Stimulated activated naive CD8-positive, alpha-beta T cell treated with anti-CD3 and anti-CD28 coated beads, Interleukin-15, Interleukin-2, amounts not matched to agents 100 ng/mL and 50 ng/mL, for 24 hours (primary cell): ENCODE results near the gene GPR107.

Experiments
- H3K27ac Mint-ChIP-seq: one replicate; pipeline ENCODE4 v1.8.0; 2021; ENCODE audit warnings: mild to moderate bottlenecking, mixed read lengths
- H3K27me3 Mint-ChIP-seq: one replicate; pipeline ENCODE4 v1.8.0; 2021; ENCODE audit warnings: mixed read lengths
- H3K36me3 Mint-ChIP-seq: one replicate; pipeline ENCODE4 v1.8.0; 2021; ENCODE audit warnings: low read depth, mixed read lengths
- H3K4me1 Mint-ChIP-seq: one replicate; pipeline ENCODE4 v1.8.0; 2021; ENCODE audit warnings: low read depth, mixed read lengths
- H3K4me3 Mint-ChIP-seq: one replicate; pipeline ENCODE4 v1.8.0; 2021; ENCODE audit warnings: mild to moderate bottlenecking, mixed read lengths
- H3K9me3 Mint-ChIP-seq: one replicate; pipeline ENCODE4 v1.8.0; 2021; ENCODE audit warnings: mixed read lengths

Gene GPR107

DNA sequence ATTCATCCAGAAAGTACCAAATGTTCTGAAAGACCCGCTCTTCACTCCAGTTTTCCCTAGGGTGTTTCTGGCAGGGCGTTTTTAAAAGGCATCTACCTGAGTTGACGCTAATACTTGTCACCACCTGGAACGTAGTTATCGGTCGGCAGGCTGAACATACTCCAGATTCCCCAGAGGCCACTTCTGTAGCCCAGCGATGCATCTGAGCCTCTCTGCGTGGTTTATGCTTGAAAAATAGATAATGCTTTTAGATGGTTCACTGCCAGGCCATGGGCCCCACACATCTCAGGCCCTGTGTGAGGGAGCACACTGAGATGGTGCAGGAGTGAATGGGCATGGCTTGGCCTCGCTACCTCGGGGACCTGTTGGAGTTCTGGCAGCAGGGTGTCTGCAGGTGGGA is 85.5 kb downstream of the GPR107 start:
- Mint-ChIP-seq H3K9me3 (no peaks in the 10 kb centered on the region), H3K36me3 (peaks cover 31% of the 10 kb centered on the region), H3K4me1 (peaks cover 86% of the 10 kb centered on the region), H3K4me3 (no peak overlapping the region), H3K27ac (peak overlapping the region; percentile 81), H3K27me3 (peaks cover 5% of the 10 kb centered on the region)

GRCh38 chr9:130140706-130141105 is 87.0 kb downstream of the GPR107 start:
- Mint-ChIP-seq H3K27ac (peak overlapping the region; percentile 81), H3K4me3 (peak overlapping the region; percentile 57), H3K4me1 (peaks cover 90% of the 10 kb centered on the region), H3K36me3 (peaks cover 16% of the 10 kb centered on the region), H3K9me3 (no peaks in the 10 kb centered on the region), H3K27me3 (peaks cover 16% of the 10 kb centered on the region)

DNA sequence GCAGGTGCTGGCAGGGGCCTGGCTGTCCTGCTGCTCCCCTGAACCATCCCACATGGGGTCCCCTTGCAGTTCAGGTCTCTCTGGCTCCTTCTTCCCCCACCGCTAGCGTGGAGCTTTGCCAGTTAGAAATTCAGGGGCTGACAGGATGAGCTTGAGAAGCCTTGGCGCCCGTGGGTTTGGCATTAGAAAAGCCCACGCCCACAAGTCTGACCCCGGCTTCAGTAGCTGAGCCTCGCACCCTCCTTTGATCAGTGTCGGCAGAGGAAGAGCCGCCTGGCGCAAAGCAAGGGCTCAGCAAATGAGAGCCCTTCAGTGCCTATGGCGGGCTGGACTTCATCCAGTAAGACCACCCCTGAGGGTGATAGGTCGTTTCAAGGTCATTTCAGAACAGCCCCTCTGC is 88.3 kb downstream of the GPR107 start:
- Mint-ChIP-seq H3K4me3 (no peak overlapping the region), H3K9me3 (no peaks in the 10 kb centered on the region), H3K4me1 (peaks cover 79% of the 10 kb centered on the region), H3K27ac (no peak overlapping the region), H3K27me3 (peaks cover 26% of the 10 kb centered on the region), H3K36me3 (peaks cover 3% of the 10 kb centered on the region)

DNA sequence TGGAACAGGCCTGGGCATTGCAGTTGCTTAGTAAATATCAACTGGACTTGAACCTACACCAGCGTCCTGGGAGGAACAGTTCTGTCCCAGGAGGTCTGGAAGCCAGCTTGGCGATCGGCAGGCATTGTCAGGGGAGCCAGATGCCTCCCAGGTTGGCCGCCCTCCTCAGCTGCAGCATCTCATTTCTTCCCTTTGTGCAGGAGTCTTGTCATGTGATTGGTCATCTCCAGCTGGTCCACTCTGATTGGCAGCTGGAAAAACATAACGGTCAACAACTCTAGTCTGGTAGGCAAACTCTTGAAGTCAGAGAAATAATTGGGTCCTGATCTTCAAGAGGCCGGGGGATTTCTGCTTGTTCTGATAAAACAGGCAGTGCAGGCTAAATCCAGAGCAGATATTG is 88.9 kb downstream of the GPR107 start:
- H3K4me1 Mint-ChIP-seq, result peaks cover 80% of the 10 kb centered on the region
- H3K27me3 Mint-ChIP-seq, result peaks cover 28% of the 10 kb centered on the region
- no peaks in the 10 kb centered on the region for H3K9me3 Mint-ChIP-seq
- no peak overlapping the region for H3K27ac Mint-ChIP-seq
- no peaks in the 10 kb centered on the region for H3K36me3 Mint-ChIP-seq
- H3K4me3 Mint-ChIP-seq, result no peak overlapping the region

- no peaks in the 10 kb centered on the region for H3K36me3 Mint-ChIP-seq
- H3K27ac Mint-ChIP-seq, result peak overlapping the region; percentile 54
- peaks cover 28% of the 10 kb centered on the region for H3K27me3 Mint-ChIP-seq
- peak overlapping the region; percentile 14 for H3K4me3 Mint-ChIP-seq
- H3K9me3 Mint-ChIP-seq, result no peaks in the 10 kb centered on the region
- peaks cover 80% of the 10 kb centered on the region for H3K4me1 Mint-ChIP-seq
Observed at GRCh38 chr9:130143279-130143893, 89.7 kb downstream of the GPR107 start.

DNA sequence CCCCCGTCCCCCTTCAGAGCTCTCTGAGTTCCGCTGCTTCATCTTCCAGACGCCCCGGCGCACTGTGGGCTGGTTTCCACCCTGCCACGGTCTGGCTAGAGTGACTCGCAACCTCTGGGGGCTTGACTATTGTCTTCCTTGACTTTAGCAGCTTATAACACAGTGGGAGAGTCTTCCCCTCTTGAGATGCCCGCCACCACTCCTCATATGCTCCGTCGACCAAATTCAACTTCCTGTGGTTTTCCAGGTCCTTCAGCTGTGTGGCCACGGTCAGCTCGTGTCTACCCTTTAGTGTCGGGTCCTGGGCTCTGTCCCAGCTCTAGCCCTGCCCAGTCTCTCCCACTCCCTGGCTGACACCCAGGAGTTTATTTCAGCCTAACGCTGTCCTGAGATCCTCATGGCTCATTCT is 90.3 kb downstream of the GPR107 start:
- Mint-ChIP-seq H3K4me1 (peaks cover 74% of the 10 kb centered on the region), H3K27ac (peak overlapping the region; percentile 54), H3K36me3 (no peaks in the 10 kb centered on the region), H3K4me3 (peak overlapping the region; percentile 14), H3K27me3 (peaks cover 28% of the 10 kb centered on the region), H3K9me3 (no peaks in the 10 kb centered on the region)

- Mint-ChIP-seq H3K27me3 (peaks cover 28% of the 10 kb centered on the region), H3K4me3 (no peak overlapping the region), H3K9me3 (no peaks in the 10 kb centered on the region), H3K36me3 (no peaks in the 10 kb centered on the region), H3K4me1 (peaks cover 67% of the 10 kb centered on the region), H3K27ac (no peak overlapping the region)
Observed at GRCh38 chr9:130144703-130145102, 91.0 kb downstream of the GPR107 start.

GRCh38 chr9:130145658-130146057 is 92.0 kb downstream of the GPR107 start:
- H3K27me3 Mint-ChIP-seq, result peaks cover 28% of the 10 kb centered on the region
- no peaks in the 10 kb centered on the region for H3K36me3 Mint-ChIP-seq
- no peak overlapping the region for H3K27ac Mint-ChIP-seq
- H3K4me1 Mint-ChIP-seq, result peaks cover 57% of the 10 kb centered on the region
- H3K9me3 Mint-ChIP-seq, result no peaks in the 10 kb centered on the region
- H3K4me3 Mint-ChIP-seq, result no peak overlapping the region

DNA sequence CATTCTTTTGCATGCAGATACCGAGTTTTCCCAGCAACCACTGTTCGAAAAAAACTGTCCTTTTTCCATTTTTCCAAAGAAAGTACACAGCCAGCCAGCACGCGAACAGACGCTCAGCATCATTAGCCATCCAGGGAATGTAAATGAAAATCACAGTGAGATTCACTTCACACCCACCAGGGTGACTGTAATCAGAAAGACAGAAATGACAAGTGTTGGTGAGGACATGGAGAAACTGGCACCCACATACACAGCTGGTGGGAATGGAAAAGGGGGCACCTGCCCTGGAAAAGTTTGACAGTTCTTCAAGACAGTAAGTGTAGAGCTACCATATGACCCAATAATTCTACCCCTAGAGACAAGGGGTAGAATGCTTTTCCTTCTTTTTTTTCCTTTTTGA is 93.5 kb downstream of the GPR107 start:
- Mint-ChIP-seq H3K4me1 (peaks cover 43% of the 10 kb centered on the region), H3K4me3 (no peak overlapping the region), H3K27me3 (peaks cover 28% of the 10 kb centered on the region), H3K36me3 (no peaks in the 10 kb centered on the region), H3K27ac (no peak overlapping the region), H3K9me3 (no peaks in the 10 kb centered on the region)

DNA sequence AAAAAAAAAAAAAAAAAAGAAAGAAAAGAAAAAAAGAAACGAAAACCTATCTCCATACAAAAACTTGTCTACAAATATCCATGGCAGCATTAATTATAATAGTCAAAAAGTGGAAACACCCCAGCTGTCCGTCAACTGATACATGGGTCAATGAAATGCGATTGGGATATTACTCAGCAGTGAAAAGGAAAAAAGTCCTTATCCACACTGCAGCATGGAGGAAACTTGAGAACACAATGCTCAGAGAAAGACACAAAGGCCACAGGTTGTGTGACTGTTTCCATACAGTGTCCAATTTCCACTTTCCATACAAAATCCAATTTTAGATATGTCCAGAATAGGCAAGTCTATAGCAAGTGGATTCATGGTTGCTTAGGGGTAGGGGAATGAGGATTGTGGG is 94.2 kb downstream of the GPR107 start:
- Mint-ChIP-seq H3K36me3 (no peaks in the 10 kb centered on the region), H3K4me1 (peaks cover 37% of the 10 kb centered on the region), H3K27me3 (peaks cover 28% of the 10 kb centered on the region), H3K9me3 (no peaks in the 10 kb centered on the region), H3K4me3 (no peak overlapping the region), H3K27ac (no peak overlapping the region)

DNA sequence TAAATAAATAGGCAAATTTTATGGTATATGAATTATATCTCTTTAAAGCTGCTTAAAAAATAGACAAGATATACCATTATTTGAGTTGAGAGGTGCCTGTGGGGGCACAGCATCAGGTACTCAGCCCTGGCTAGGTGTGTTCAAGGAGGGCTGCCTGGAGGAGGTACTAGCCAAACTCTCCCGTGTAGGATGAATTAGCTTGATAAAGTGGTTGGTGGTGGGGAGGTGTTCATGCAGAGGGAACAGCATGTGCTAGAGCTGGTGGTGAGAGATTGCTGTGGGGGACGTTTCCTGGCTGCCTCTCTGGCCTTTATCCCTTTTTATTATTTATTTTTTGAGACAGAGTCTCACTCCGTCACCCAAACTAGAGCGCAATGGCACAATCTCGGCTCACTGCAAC is 95.3 kb downstream of the GPR107 start:
- H3K4me3 Mint-ChIP-seq, result no peak overlapping the region

GRCh38 chr9:130149654-130150286 is 96.1 kb downstream of the GPR107 start:
- Mint-ChIP-seq H3K4me1 (peaks cover 20% of the 10 kb centered on the region), H3K9me3 (no peaks in the 10 kb centered on the region), H3K27me3 (peaks cover 18% of the 10 kb centered on the region), H3K27ac (no peak overlapping the region), H3K4me3 (no peak overlapping the region), H3K36me3 (no peaks in the 10 kb centered on the region)

More for the DNA sequence above, 95.3 kb downstream of the GPR107 start:
- Mint-ChIP-seq H3K36me3 (no peaks in the 10 kb centered on the region), H3K4me1 (peaks cover 28% of the 10 kb centered on the region), H3K27me3 (peaks cover 24% of the 10 kb centered on the region), H3K27ac (no peak overlapping the region), H3K9me3 (no peaks in the 10 kb centered on the region)

GRCh38 chr9:130150779-130151382 is 97.2 kb downstream of the GPR107 start:
- H3K9me3 Mint-ChIP-seq, result no peaks in the 10 kb centered on the region
- H3K27ac Mint-ChIP-seq, result no peak overlapping the region
- peaks cover 11% of the 10 kb centered on the region for H3K27me3 Mint-ChIP-seq
- H3K36me3 Mint-ChIP-seq, result no peaks in the 10 kb centered on the region
- no peak overlapping the region for H3K4me3 Mint-ChIP-seq
- H3K4me1 Mint-ChIP-seq, result peaks cover 16% of the 10 kb centered on the region

DNA sequence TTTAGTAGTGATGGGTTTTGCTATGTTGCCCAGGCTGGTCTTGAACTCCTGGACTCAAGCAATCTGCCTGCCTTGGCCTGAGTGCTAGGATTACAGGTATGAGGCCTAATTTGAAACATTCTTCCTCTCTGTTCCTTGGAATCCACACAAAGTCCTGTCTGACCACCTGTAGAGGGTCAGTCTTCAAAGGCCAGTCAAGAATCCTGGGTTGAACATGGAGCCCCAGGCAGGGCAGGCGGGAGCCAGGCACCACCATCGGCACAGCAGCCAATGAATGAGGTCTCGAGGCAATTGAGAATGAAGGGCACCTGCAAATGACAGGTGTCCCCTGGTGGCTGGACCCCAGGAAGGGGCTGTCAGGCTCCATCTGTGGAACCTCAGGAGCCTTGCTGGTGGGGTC is 101.1 kb downstream of the GPR107 start:
- Mint-ChIP-seq H3K4me1 (no peaks in the 10 kb centered on the region), H3K9me3 (no peaks in the 10 kb centered on the region), H3K27ac (no peak overlapping the region), H3K4me3 (no peak overlapping the region), H3K36me3 (no peaks in the 10 kb centered on the region), H3K27me3 (no peaks in the 10 kb centered on the region)

- H3K4me1 Mint-ChIP-seq, result no peaks in the 10 kb centered on the region
- no peaks in the 10 kb centered on the region for H3K27me3 Mint-ChIP-seq
- H3K9me3 Mint-ChIP-seq, result no peaks in the 10 kb centered on the region
- H3K36me3 Mint-ChIP-seq, result no peaks in the 10 kb centered on the region
- H3K4me3 Mint-ChIP-seq, result no peak overlapping the region
- no peak overlapping the region for H3K27ac Mint-ChIP-seq
Observed at GRCh38 chr9:130155647-130156046, 101.9 kb downstream of the GPR107 start.
